Heart left ventricle (tissue), 13 donors: ENCODE results near the gene COL5A3.

Experiments
- CTCF ChIP-seq, 12 donors: fragments of 200-600 bp; sonication (generic) in 4 of 12; IDR thresholded peaks; one replicate each; pipeline versions ENCODE4 v1.5.0 to v1.8.0; 2018 to 2022; ENCODE audit warnings: antibody characterized with exemption in 12 of 12, mild to moderate bottlenecking in 5 of 12
- POLR2A ChIP-seq, 2 donors: fragments of 450-650 bp; IDR thresholded peaks; one replicate each; pipeline ENCODE4 v1.6.1; 2017; ENCODE audit warnings: antibody characterized with exemption in 2 of 2, mild to moderate bottlenecking in 2 of 2, moderate library complexity in 2 of 2
- donor health status: ischemic (EF 13 %, LVEDD 7.1; RV severe dilation, severe dysfunction).
- donor health status: DM: no; HTN: yes; CAD: no.
- donor health status: DM: no; HTN: no; CAD: no.
- donor health status: ischemic (EF 25% LVEDD 6.9; RV normal size, moderate dysfunction).
- donor health status: ischemic (EF 25% LVEDD 5.7; RV mildly dilated, moderate dysfunction).
- donor health status: ischemic (EF 35%, LVEDD 5.7; RV mildly dilated, moderate dysfunction).
- donor health status: nonischemic (EF 11% LVEDD 7.7; RV severe dilation, severe dysfunction).
- donor health status: DM: yes; HTN: yes; CAD: no.
- donor health status: PGD.
- donor health status: ischemic (EF 29% LVEDD 5.4; RV normal size, mild dysfunction).
- donor health status: nonischemic (EF 23%, LVEDD 6.1; RV moderate dilation, normal function).

- no peak for TF ChIP-seq POLR2A (IDR thresholded peaks at IDR 0.05)
- TF ChIP-seq CTCF (IDR thresholded peaks at IDR 0.05) = no peak
Measured at GRCh38 chr19:10006752-10007323, 3.5 kb downstream of the COL5A3 start.
